Glutamatergic neuron (in vitro differentiated cells): ENCODE data around the gene TMEM163. TPM values are rescaled to one million over a fixed set of nuclear protein-coding genes. Genes with fewer than 3 reads are reported as not detected.

Experiments used
- total RNA-seq: library from RNA; stranded (reverse); fragmentation: NEBNext Ultra II Directional; extraction: Animal tissue kit (Norgen Biotek cat#: 25700); gene quantifications from one replicate; pipeline ENCODE4 v1.2.1, GENCODE V29; 2021; ENCODE audit not compliant: unreplicated experiment

Gene TMEM163
- total RNA-seq, 1 donor from 2014 or later, result 27.7 TPM

Other genes starting within 250 kb of the TMEM163 start
- gene ACMSD, start 119.6 kb upstream of the TMEM163 start, total RNA-seq, result not detected
- 70.0 TPM for gene CCNT2, start 199.8 kb upstream of the TMEM163 start, total RNA-seq